GM03348 (cell line): ENCODE results near the gene STARD7.
"Not testable (repeated sequence)": the region's sequence is repeated elsewhere in the genome, so short reads cannot be mapped to it uniquely, and the experiment has no call there.

Experiments
- DNase-seq: peaks from one replicate; pipeline ENCODE4 v3.0.0; 2012; ENCODE audit warnings: low spot score

Gene STARD7

GRCh38 chr2:96163768-96164429, 44.7 kb downstream of the STARD7 start:
- peak; percentile 4 for DNase-seq

DNA sequence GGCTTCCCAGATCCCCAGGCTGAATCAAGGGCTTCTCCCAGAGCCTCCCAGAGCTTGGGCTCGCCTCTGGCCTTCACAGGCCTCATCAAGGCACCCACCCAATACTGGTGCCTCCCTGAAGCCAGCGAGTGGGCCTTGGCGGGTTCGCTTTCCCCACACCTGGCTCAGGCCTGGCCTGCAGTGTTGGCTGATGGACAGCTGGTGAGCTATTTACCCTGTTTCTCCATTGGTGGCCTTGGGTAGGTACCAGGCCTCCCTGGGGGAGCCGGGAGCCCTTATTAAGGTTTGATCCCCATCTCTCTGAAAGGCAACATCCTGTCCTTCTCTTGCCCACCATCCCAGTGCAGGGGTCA, 45.2 kb downstream of the STARD7 start:
- DNase-seq, result no peak

- peak; percentile 3 for DNase-seq
Measured at GRCh38 chr2:96161898-96162297, 46.7 kb downstream of the STARD7 start.

DNA sequence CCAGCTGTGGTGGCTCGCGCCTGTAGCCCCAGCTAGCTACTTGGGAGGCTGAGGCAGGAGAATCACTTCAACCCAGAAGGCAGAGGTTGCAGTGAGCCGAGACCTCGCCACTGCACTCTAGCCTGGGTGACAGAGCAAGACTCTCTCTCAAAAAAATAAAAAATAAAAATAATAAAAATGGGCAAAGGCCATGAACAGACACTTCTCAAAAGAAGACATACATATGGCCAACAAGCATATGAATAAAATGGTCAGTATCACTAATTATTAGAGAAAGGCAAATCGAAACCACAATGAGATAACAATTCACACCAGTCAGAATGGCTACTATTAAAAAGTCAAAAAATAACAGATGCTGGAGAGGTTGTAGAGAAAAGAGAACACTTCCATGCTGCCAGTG, 48.3 kb downstream of the STARD7 start:
- DNase-seq, result not testable (repeated sequence)

GRCh38 chr2:96159084-96159830, 49.4 kb downstream of the STARD7 start:
- no peak for DNase-seq

DNA sequence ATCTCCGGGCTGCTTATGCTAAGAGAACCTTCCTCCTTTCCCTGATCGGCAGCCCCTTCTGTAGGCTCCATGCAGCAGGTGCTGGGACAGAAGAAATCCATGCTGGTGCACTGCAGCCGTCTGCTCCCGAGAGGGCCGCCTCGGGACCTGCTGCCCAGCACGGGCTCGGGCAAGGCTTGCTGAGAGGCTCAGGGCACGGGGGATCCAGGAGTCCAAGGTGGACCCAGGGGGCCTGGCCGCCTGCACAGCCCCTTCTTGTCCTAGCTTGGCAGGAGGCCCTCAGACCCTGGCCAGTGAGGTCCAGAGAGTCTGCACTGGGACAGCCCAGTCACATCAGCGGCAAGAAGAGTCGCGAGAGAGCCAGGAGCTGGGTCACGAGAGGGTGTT, 50.1 kb downstream of the STARD7 start:
- DNase-seq, result no peak

- DNase-seq, result no peak
Measured at GRCh38 chr2:96157649-96158553, 50.7 kb downstream of the STARD7 start.

- DNase-seq, result no peak
Measured at GRCh38 chr2:96156926-96157648, 51.5 kb downstream of the STARD7 start.

GRCh38 chr2:96156011-96156820, 52.4 kb downstream of the STARD7 start:
- DNase-seq, result no peak

DNA sequence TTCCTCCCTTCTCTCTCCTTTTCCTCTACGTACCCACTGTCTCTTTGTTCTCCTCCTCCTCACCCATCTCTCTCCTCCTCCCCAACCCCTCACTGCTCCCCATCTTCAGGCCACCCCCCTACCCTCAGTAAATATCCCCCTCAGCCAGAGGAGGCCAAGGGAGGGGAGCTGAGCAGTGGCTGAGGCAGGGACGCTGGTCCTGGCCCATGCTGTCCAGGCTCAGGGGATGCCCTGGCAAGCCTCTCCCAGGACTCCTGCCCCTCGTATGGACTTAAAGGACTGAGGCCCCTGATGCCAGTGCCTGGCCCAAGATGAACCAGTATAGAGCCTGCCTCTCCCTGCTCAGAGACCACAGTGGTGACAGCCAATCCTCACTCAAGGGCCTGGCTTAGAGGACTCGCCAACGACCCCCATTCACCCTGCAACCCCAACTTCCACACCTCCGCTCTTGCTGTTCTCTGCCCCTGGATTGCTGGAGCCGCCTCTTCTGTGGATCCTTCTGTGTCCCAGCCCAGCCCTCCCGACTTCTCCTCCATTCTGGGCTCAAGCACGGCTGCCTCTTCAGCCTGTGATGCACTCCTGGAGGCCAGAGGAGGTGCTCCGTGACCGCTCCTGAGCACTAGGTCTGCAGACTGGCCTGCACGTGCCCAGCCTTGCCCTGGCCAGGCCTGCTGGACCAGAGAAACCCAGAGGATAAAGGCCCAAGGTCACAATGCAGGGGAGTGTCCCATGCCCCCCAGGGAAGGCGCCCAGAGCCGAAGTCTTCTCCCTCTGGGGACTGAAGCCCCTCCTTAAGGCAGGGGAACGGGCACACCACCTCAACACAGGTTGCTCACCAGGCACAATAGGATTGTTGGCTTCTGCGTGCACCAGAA, 53.9 kb downstream of the STARD7 start:
- DNase-seq, result no peak

- no peak for DNase-seq
Measured at GRCh38 chr2:96153991-96154431, 54.6 kb downstream of the STARD7 start.

DNA sequence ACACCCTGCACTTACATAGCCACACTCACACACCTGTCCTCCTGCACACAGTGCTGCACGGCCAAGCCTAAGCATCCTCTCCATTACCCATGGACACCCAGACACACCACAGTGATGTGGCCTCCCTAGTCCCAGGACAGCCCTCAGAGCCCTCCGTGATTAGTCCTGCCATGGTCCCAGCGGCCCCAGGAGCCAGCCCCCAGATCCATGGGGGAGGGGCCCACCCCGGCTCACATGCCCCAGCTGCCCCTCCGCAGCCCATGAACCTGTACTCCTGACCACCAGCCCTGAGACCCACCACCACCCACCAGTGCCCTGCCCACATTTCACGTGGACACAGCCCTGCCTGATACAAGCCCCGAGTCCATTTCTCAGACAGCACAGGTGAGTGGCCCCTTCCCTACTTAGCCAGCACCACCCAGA, 55.3 kb downstream of the STARD7 start:
- no peak for DNase-seq

- no peak for DNase-seq
Measured at GRCh38 chr2:96152304-96153161, 56.1 kb downstream of the STARD7 start.

- no peak for DNase-seq
Measured at GRCh38 chr2:96151595-96152303, 56.9 kb downstream of the STARD7 start.

- no peak for DNase-seq
Measured at GRCh38 chr2:96150791-96151594, 57.6 kb downstream of the STARD7 start.

GRCh38 chr2:96150007-96150640, 58.5 kb downstream of the STARD7 start:
- no peak for DNase-seq
